ENCODE results near the gene LAMA2. TPM values are rescaled to one million over a fixed set of nuclear protein-coding genes. Genes with fewer than 3 reads are reported as not detected.

The LAMA2 gene
- total and polyA plus RNA-seq, 2 experiments from 2014 or later, result 11.1 to 57.5 TPM

GRCh38 chr6:129429956-129430355, 547.0 kb downstream of the LAMA2 start:
- Histone ChIP-seq H4K20me1 (ENCODE audit: insufficient read depth, poor library complexity, severe bottlenecking) (no peaks in the 10 kb centered on the region), H3K36me3 (replicated peaks; ENCODE audit: insufficient read depth, low read depth) (no peaks in the 10 kb centered on the region), H3K4me1 (ENCODE audit: insufficient read depth) (no peaks in the 10 kb centered on the region), H3K4me2 (no peak overlapping the region), H2AFZ (no peak overlapping the region), H3K79me2 (no peaks in the 10 kb centered on the region), H3K27ac (no peak overlapping the region), H3K27me3 (no peaks in the 10 kb centered on the region), H3K9me3 (ENCODE audit: low read depth) (no peaks in the 10 kb centered on the region), H3K4me3 (no peak overlapping the region), H3K9me2 (replicated peaks; ENCODE audit: insufficient read depth) (no peaks in the 10 kb centered on the region)
- WGBS (ENCODE audit: low lambda C conversion rate, missing lambda C conversion rate), result 85% methylated on average over 2 of the region's 2 CpGs
- DNase-seq (ENCODE audit: low spot score), result no peak
- TF ChIP-seq EZH2 (IDR thresholded peaks at IDR 0.05; ENCODE audit: borderline replicate concordance) (no peak), EZH2phosphoT487 (IDR thresholded peaks at IDR 0.05; ENCODE audit: low read depth, severe bottlenecking, unreplicated experiment) (no peak), CTCF (IDR thresholded peaks at IDR 0.05; ENCODE audit: poor library complexity) (no peak)

- Histone ChIP-seq H3K9me2 (replicated peaks; ENCODE audit: insufficient read depth) (no peaks in the 10 kb centered on the region), H3K4me2 (no peak overlapping the region), H3K79me2 (no peaks in the 10 kb centered on the region), H3K9me3 (ENCODE audit: low read depth) (no peaks in the 10 kb centered on the region), H3K4me1 (ENCODE audit: insufficient read depth) (no peaks in the 10 kb centered on the region), H3K27me3 (no peaks in the 10 kb centered on the region), H2AFZ (no peak overlapping the region), H4K20me1 (ENCODE audit: insufficient read depth, poor library complexity, severe bottlenecking) (no peaks in the 10 kb centered on the region), H3K27ac (no peak overlapping the region), H3K36me3 (replicated peaks; ENCODE audit: insufficient read depth, low read depth) (no peaks in the 10 kb centered on the region), H3K4me3 (no peak overlapping the region)
- DNase-seq (ENCODE audit: low spot score), result no peak
- TF ChIP-seq CTCF (IDR thresholded peaks at IDR 0.05; ENCODE audit: poor library complexity), result no peak
- no peak for TF ChIP-seq EZH2phosphoT487 (IDR thresholded peaks at IDR 0.05; ENCODE audit: low read depth, severe bottlenecking, unreplicated experiment)
- no peak for TF ChIP-seq EZH2 (IDR thresholded peaks at IDR 0.05; ENCODE audit: borderline replicate concordance)
- WGBS (ENCODE audit: low lambda C conversion rate, missing lambda C conversion rate), result 91% methylated on average over 1 of the region's 1 CpG
Measured at GRCh38 chr6:129432738-129433137, 549.8 kb downstream of the LAMA2 start.

GRCh38 chr6:129434091-129434490, 551.2 kb downstream of the LAMA2 start:
- Histone ChIP-seq H3K4me3 (no peak overlapping the region), H3K27ac (no peak overlapping the region), H3K27me3 (no peaks in the 10 kb centered on the region), H3K9me3 (ENCODE audit: low read depth) (no peaks in the 10 kb centered on the region), H3K79me2 (no peaks in the 10 kb centered on the region), H2AFZ (no peak overlapping the region), H3K4me1 (ENCODE audit: insufficient read depth) (no peaks in the 10 kb centered on the region), H3K36me3 (replicated peaks; ENCODE audit: insufficient read depth, low read depth) (no peaks in the 10 kb centered on the region), H3K9me2 (replicated peaks; ENCODE audit: insufficient read depth) (no peaks in the 10 kb centered on the region), H4K20me1 (ENCODE audit: insufficient read depth, poor library complexity, severe bottlenecking) (no peaks in the 10 kb centered on the region), H3K4me2 (no peak overlapping the region)
- no peak for DNase-seq (ENCODE audit: low spot score)
- WGBS (ENCODE audit: low lambda C conversion rate, missing lambda C conversion rate), result 88% methylated on average over 3 of the region's 3 CpGs
- no peak for TF ChIP-seq EZH2phosphoT487 (IDR thresholded peaks at IDR 0.05; ENCODE audit: low read depth, severe bottlenecking, unreplicated experiment)
- TF ChIP-seq EZH2 (IDR thresholded peaks at IDR 0.05; ENCODE audit: borderline replicate concordance), result no peak
- TF ChIP-seq CTCF (IDR thresholded peaks at IDR 0.05; ENCODE audit: poor library complexity), result no peak

- Histone ChIP-seq H3K79me2 (no peaks in the 10 kb centered on the region), H3K27me3 (no peaks in the 10 kb centered on the region), H4K20me1 (ENCODE audit: insufficient read depth, poor library complexity, severe bottlenecking) (no peaks in the 10 kb centered on the region), H3K9me2 (replicated peaks; ENCODE audit: insufficient read depth) (no peaks in the 10 kb centered on the region), H3K4me3 (no peak overlapping the region), H3K9me3 (ENCODE audit: low read depth) (no peaks in the 10 kb centered on the region), H3K36me3 (replicated peaks; ENCODE audit: insufficient read depth, low read depth) (no peaks in the 10 kb centered on the region), H3K4me1 (ENCODE audit: insufficient read depth) (no peaks in the 10 kb centered on the region), H3K4me2 (no peak overlapping the region), H2AFZ (no peak overlapping the region), H3K27ac (no peak overlapping the region)
- 28% methylated on average over 8 of the region's 8 CpGs for WGBS (ENCODE audit: low lambda C conversion rate, missing lambda C conversion rate)
- TF ChIP-seq CTCF (IDR thresholded peaks at IDR 0.05; ENCODE audit: poor library complexity), result no peak
- TF ChIP-seq EZH2phosphoT487 (IDR thresholded peaks at IDR 0.05; ENCODE audit: low read depth, severe bottlenecking, unreplicated experiment), result no peak
- no peak for TF ChIP-seq EZH2 (IDR thresholded peaks at IDR 0.05; ENCODE audit: borderline replicate concordance)
- DNase-seq (ENCODE audit: low spot score), result peak; percentile 19
Measured at GRCh38 chr6:129440691-129441090, 557.8 kb downstream of the LAMA2 start.
